Lower leg skin (tissue), 3 donors: ENCODE data around the gene SLC51B.

Source experiments
- CTCF ChIP-seq, 3 donors: fragments of 450-650 bp; IDR thresholded peaks; one replicate each; pipeline ENCODE4 v1.5.1; 2016; ENCODE audit warnings: antibody characterized with exemption in 3 of 3, mild to moderate bottlenecking in 3 of 3, moderate library complexity in 2 of 3
- POLR2A ChIP-seq, 2 donors: fragments of 450-650 bp; IDR thresholded peaks; one replicate each; pipeline ENCODE4 v1.6.1; 2016 to 2017; ENCODE audit warnings: antibody characterized with exemption in 2 of 2, mild to moderate bottlenecking in 1 of 2, moderate library complexity in 1 of 2

GRCh38 chr15:65051266-65051665, 6.1 kb downstream of the SLC51B start:
- TF ChIP-seq CTCF (IDR thresholded peaks at IDR 0.05) (no peak), POLR2A (IDR thresholded peaks at IDR 0.05) (no peak)
